Prostate gland (tissue), 2 donors: Measurements from ENCODE around the gene MFSD6.

Source experiments
- POLR2A ChIP-seq: fragments of 450-650 bp; IDR thresholded peaks from one replicate; pipeline ENCODE4 v1.6.1; 2016; ENCODE audit warnings: antibody characterized with exemption, mild to moderate bottlenecking
- TF ChIP-seq, protein P1 (sequence below), 4 experiments: fragments of 200-600 bp in 2 of 4; fragments of 450-650 bp in 2 of 4; sonication (generic) in 2 of 4; IDR thresholded peaks; 1 replicate in 3 of 4; 2 replicates in 1 of 4; pipeline ENCODE4 v1.5.1; 2016 to 2019; ENCODE audit warnings: antibody characterized with exemption in 4 of 4, mild to moderate bottlenecking in 2 of 4, moderate library complexity in 2 of 4

DNA sequence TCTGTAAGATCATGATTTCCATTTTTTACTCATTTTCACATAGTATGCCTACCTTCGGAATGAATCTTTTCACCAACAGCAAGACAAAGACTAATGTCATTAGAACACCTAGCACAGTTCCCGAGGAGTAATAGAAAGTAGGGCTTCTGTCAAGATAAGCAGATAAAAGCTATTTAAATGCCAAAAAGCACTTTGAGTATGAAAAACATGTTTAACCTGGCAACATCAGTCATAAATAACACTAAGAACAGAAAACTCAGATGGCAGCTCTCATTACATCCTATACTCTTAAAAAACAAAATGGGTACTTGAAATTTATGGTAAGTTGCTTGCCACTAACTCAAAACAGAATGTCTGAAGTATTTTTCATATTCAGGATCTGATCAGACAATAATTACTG lies 109.3 kb downstream of the MFSD6 start:
- TF ChIP-seq POLR2A: no peak
- TF ChIP-seq, protein P1, sequence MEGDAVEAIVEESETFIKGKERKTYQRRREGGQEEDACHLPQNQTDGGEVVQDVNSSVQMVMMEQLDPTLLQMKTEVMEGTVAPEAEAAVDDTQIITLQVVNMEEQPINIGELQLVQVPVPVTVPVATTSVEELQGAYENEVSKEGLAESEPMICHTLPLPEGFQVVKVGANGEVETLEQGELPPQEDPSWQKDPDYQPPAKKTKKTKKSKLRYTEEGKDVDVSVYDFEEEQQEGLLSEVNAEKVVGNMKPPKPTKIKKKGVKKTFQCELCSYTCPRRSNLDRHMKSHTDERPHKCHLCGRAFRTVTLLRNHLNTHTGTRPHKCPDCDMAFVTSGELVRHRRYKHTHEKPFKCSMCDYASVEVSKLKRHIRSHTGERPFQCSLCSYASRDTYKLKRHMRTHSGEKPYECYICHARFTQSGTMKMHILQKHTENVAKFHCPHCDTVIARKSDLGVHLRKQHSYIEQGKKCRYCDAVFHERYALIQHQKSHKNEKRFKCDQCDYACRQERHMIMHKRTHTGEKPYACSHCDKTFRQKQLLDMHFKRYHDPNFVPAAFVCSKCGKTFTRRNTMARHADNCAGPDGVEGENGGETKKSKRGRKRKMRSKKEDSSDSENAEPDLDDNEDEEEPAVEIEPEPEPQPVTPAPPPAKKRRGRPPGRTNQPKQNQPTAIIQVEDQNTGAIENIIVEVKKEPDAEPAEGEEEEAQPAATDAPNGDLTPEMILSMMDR (IDR thresholded peaks at IDR 0.05): no peak
